Fibroblast of pulmonary artery (primary cell): ENCODE results near the gene KLF12.

ENCODE experiments used
- DNase-seq: peaks from one replicate; pipeline ENCODE4 v3.0.0-alpha.2; 2010; ENCODE audit warnings: low read depth
- H3K4me3 ChIP-seq: replicated peaks from 2 replicates; pipeline ENCODE4 v1.5.1; 2011; ENCODE audit warnings: low read depth, mild to moderate bottlenecking, control low read depth, low read length, moderate library complexity
- CTCF ChIP-seq: IDR thresholded peaks from 2 replicates; pipeline ENCODE4 v1.5.1; 2011; ENCODE audit warnings: mild to moderate bottlenecking, control low read depth, low read length, inconsistent platforms; ENCODE audit errors: missing control alignments

The KLF12 gene

DNA sequence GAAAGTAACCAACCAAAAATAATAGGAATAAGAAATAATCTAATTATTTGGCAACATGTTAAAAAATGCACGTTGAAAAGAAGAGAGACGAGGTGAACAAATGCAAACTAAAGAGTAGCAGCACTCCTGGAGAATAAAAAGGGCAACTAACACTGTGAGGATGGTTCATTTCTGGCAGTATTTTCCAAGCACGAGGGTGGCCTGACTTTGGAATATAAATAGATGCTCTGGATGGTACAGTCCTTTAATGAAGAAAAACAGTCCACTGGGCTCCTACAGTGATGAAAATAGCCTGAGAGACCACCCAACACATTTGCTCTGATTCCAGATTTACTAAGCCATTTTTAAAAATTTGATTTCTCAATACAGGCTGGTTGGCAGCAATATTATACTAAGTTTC lies 17.7 kb upstream of the KLF12 start:
- TF ChIP-seq CTCF: no peak
- no peak overlapping the region for H3K4me3 ChIP-seq
- DNase-seq: no peak

DNA sequence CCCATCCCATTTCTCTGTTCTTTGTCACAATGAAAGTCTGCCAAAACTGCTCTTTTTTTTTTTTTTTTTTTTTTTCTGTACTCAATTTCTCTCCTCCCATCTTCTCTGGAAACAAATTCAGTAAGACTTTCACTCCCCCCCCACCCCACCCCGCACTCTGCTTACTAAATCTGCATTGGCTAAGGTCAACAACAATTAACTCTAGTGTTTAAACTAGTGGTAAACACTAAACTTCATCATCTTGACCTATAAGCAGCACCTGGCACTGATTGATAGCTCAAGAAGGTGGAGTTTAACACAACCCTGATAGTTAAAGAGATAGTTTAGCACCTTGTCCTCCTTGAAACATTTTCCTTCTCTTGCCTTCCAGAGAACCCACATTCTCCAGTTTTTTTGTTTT lies 14.1 kb upstream of the KLF12 start:
- DNase-seq: no peak
- no peak for TF ChIP-seq CTCF
- H3K4me3 ChIP-seq: no peak overlapping the region

DNA sequence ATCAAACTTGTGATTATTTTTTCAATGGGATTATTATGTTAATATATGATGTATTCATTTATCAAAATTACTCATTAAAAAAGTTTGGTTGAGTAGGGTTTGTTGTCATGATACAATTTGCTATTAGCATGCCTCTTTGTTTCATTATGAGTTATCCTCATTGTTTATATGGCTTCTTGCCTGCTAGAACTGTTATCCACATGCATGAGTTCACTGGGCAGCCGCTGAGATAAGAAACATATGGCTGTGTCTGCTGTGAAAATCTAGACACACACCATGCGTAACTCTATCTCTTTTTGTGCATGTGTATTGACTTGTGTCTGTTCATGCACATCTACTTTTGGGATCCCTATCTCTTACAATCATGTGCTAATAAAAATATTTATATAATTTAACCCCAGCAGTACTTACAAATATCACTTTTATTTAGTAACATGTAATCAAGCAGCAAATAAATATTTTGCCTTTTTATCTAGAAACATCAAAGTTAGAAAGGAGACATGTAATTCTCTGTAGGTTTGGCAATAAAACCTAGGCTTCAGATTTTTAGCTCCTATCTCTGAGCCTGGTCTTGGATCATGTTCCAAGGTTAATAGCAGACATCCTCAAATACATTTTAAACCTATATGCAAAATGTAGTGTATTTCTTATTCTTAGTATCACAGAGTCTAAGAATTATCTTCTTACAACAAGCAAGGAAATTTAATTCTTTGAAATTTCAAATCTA lies 11.2 kb upstream of the KLF12 start:
- peak; percentile 65 for DNase-seq
- no peak overlapping the region for H3K4me3 ChIP-seq
- no peak for TF ChIP-seq CTCF

DNA sequence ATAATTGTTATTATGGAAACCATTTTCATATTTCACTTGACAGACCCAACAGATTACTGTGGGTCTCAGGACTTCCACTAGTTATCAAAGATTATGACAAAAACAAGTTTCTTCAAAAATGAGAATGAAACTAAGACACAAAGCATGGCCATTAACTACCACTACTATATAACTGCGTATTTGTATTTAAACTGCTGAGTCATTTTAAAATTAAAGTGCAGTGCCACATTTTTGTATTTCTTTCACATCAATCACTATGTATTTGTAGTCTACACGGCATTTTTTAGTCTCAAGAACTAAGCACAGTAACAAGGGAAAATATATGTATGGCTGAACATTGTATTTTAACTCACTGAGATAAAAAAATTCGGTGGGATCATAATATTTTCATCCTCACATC lies 10.1 kb upstream of the KLF12 start:
- no peak for TF ChIP-seq CTCF
- no peak overlapping the region for H3K4me3 ChIP-seq
- DNase-seq: no peak

DNA sequence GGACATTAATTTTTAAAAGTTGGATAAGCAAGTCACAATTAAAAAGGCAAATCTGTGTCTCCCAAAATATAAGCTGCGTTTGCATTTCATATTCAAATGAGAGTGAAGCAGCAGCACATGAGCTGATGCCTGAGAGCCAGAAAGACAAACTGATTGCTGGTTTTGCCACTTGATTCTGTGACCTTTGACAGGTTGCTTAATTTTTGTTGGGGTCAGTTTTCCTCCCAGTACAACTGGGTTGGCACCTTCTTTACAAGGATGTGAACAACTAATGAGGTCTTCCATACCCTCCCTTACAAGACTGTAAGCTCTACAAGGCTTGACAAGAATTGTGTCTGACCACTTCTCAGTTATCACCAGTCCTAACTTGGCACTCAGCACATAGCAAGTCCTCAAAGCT lies 8.1 kb upstream of the KLF12 start:
- TF ChIP-seq CTCF: no peak
- no peak overlapping the region for H3K4me3 ChIP-seq

GRCh38 chr13:74138241-74138640 lies 4.0 kb upstream of the KLF12 start:
- no peak overlapping the region for H3K4me3 ChIP-seq
- DNase-seq: no peak
- TF ChIP-seq CTCF: no peak

More for the DNA sequence above, 8.1 kb upstream of the KLF12 start:
- no peak for DNase-seq

GRCh38 chr13:74136084-74136658 lies 2.0 kb upstream of the KLF12 start:
- peak; percentile 61 for DNase-seq
- TF ChIP-seq CTCF: peak; percentile 23
- H3K4me3 ChIP-seq: peak overlapping the region; percentile 75
